Measurements from ENCODE around the gene ARL4D. TPM values are rescaled to one million over a fixed set of nuclear protein-coding genes. Genes with fewer than 3 reads are reported as not detected.

Gene ARL4D
- total RNA-seq, 1 experiment from 2014 or later: 11.5 TPM

GRCh38 chr17:43399839-43400328 lies 1.1 kb downstream of the ARL4D start:
- H4K20me1 ChIP-seq (ENCODE audit: insufficient read depth): no peaks in the 10 kb centered on the region
- intact Hi-C loops (cut with micrococcal nuclease): no loop called here
- TF ChIP-seq SIN3A (IDR thresholded peaks at IDR 0.05; ENCODE audit: low read depth): no peak
- H3K9me2 ChIP-seq (ENCODE audit: insufficient read depth): no peaks in the 10 kb centered on the region
- peaks cover 3 to 36% of the 10 kb centered on the region in 2 experiments; a peak in 3 of 4 replicates for H3K4me1 ChIP-seq (ENCODE audit: control insufficient read depth in 1 of 2, insufficient read depth in 2 of 2, low read length in 2 of 2)
- peak overlapping the region; percentile 73 to 75 for H3K4me3 ChIP-seq (replicated peaks in 1 of 2; ENCODE audit: low read depth in 1 of 2, low read length in 2 of 2)
- BruUV-seq (replicated peaks): no TSS peak
- H3K9me3 ChIP-seq (ENCODE audit: control insufficient read depth in 1 of 2, insufficient read depth in 1 of 2, low read depth in 1 of 2, low read length in 2 of 2): no peaks in the 10 kb centered on the region
- ChIA-PET POLR2A (interaction anchor here (0.7 to 4.9 kb wide), 10 partner anchors 10 to 84 kb away, joined by 3 to 63 read pairs (median 9); partner anchors contain the start of gene DHX8), CTCF (no interaction called here), RAD21 (ENCODE audit: low non-redundant PET in 1 of 2, low total read pairs in 2 of 2, uncharacterized antibody in 2 of 2, unreplicated experiment in 2 of 2) (interaction anchor here in 1 of 2 experiments (1.0 kb wide), 1 partner anchor 31 kb away, joined by 4 read pairs; no protein-coding TSS in a partner anchor)
- H3K9ac ChIP-seq (ENCODE audit: low read length): peak overlapping the region; percentile 87; the same call in 1 of the 2 replicates
- peak overlapping the region; percentile 88 for H3K4me2 ChIP-seq (ENCODE audit: low read length)
- H3K27me3 ChIP-seq (ENCODE audit: insufficient read depth, low read length): no peaks in the 10 kb centered on the region
- ATAC-seq (no peak), DNase-seq (ENCODE audit: low read depth, low spot score) (no peak)
- peaks cover 17% of the 10 kb centered on the region for H3K79me2 ChIP-seq (ENCODE audit: insufficient read depth, low read length)
- H2AFZ ChIP-seq (ENCODE audit: low read depth, low read length, poor library complexity, severe bottlenecking): no peak overlapping the region
- no peaks in the 10 kb centered on the region for H3K36me3 ChIP-seq (ENCODE audit: control insufficient read depth in 1 of 2, insufficient read depth in 2 of 2, low read length in 2 of 2)
- no peak overlapping the region for H3K27ac ChIP-seq (ENCODE audit: low read depth, low read length)

GRCh38 chr17:43400943-43401717 lies 2.3 kb downstream of the ARL4D start:
- no peaks in the 10 kb centered on the region for H3K36me3 ChIP-seq (ENCODE audit: control insufficient read depth in 1 of 2, insufficient read depth in 2 of 2, low read length in 2 of 2)
- H3K9me3 ChIP-seq (ENCODE audit: control insufficient read depth in 1 of 2, insufficient read depth in 1 of 2, low read depth in 1 of 2, low read length in 2 of 2): no peaks in the 10 kb centered on the region
- peaks cover 17% of the 10 kb centered on the region for H3K79me2 ChIP-seq (ENCODE audit: insufficient read depth, low read length)
- ATAC-seq (peak; percentile 49), DNase-seq (ENCODE audit: low read depth, low spot score) (no peak)
- TF ChIP-seq FOSL1 (IDR thresholded peaks at IDR 0.05; ENCODE audit: low read depth) (peak; percentile 39; the same call in 1 of the 2 replicates), CTCF (IDR thresholded peaks at IDR 0.05 in 2 of 3, conservative IDR thresholded peaks at IDR 0.05 in 1 of 3; ENCODE audit: borderline replicate concordance in 1 of 3, insufficient read depth in 1 of 3, low read depth in 2 of 3, low read length in 2 of 3) (no peak), YY1 (IDR thresholded peaks at IDR 0.05; ENCODE audit: extremely low read depth, insufficient replicate concordance, low read depth, low read length) (peak; percentile 12), MAX (IDR thresholded peaks at IDR 0.05) (peak; percentile 31; the same call in 1 of the 2 replicates)
- peak overlapping the region; percentile 50 for H3K4me2 ChIP-seq (ENCODE audit: low read length)
- CTCF ChIA-PET: interaction anchor here (1.6 kb wide), 1 partner anchor 83 kb away, joined by 7 read pairs; the partner anchor contains the start of gene DHX8
- POLR2A ChIA-PET: interaction anchor here (1.1 to 3.1 kb wide), 4 partner anchors 13 to 82 kb away, joined by 4 to 10 read pairs (median 8); partner anchors contain the start of gene DHX8
- intact Hi-C loops (cut with micrococcal nuclease): no loop called here
- H2AFZ ChIP-seq (ENCODE audit: low read depth, low read length, poor library complexity, severe bottlenecking): no peak overlapping the region
- peaks cover 3 to 36% of the 10 kb centered on the region in 2 experiments; a peak in 3 of 4 replicates for H3K4me1 ChIP-seq (ENCODE audit: control insufficient read depth in 1 of 2, insufficient read depth in 2 of 2, low read length in 2 of 2)
- H3K27ac ChIP-seq (ENCODE audit: low read depth, low read length): peak overlapping the region; percentile 33; the same call in 1 of the 2 replicates
- H3K9ac ChIP-seq (ENCODE audit: low read length): peak overlapping the region; percentile 46
- H3K9me2 ChIP-seq (ENCODE audit: insufficient read depth): no peaks in the 10 kb centered on the region
- no peak overlapping the region for H3K4me3 ChIP-seq (replicated peaks in 1 of 2; ENCODE audit: low read depth in 1 of 2, low read length in 2 of 2)
- RAD21 ChIA-PET (ENCODE audit: low non-redundant PET in 1 of 2, low total read pairs in 2 of 2, uncharacterized antibody in 2 of 2, unreplicated experiment in 2 of 2): interaction anchor here in 1 of 2 experiments (0.9 kb wide), 1 partner anchor 83 kb away, joined by 3 read pairs; the partner anchor contains the start of gene DHX8
- H4K20me1 ChIP-seq (ENCODE audit: insufficient read depth): no peaks in the 10 kb centered on the region
- BruUV-seq (replicated peaks): no TSS peak
- H3K27me3 ChIP-seq (ENCODE audit: insufficient read depth, low read length): no peaks in the 10 kb centered on the region

Measured in HCT116 (cell line).